ENCODE data around the gene OTX2.

- TF ChIP-seq POLR2A (IDR thresholded peaks at IDR 0.05; ENCODE audit: low read depth, low read length): no peak
- no peak for TF ChIP-seq POLR2AphosphoS5 (IDR thresholded peaks at IDR 0.05; ENCODE audit: low read depth, low read length)
- TF ChIP-seq TAF1 (IDR thresholded peaks at IDR 0.05; ENCODE audit: low read depth, low read length): no peak
- no peak for TF ChIP-seq POU2F2 (IDR thresholded peaks at IDR 0.05; ENCODE audit: low read depth, low read length)
Observed at GRCh38 chr14:56813143-56813551, 2.9 kb upstream of the OTX2 start.
